Putamen (tissue), 1 donor: ENCODE data around the gene ZNF644.
"Not testable (repeated sequence)": the region's sequence is repeated elsewhere in the genome, so short reads cannot be mapped to it uniquely, and the experiment has no call there.

Experiments used
- DNase-seq: peaks from one replicate; pipeline ENCODE4 v3.0.0-alpha.2; 2016; ENCODE audit warnings: low spot score

Gene ZNF644

GRCh38 chr1:90925928-90926869, 95.6 kb downstream of the ZNF644 start:
- DNase-seq, result no peak

- no peak for DNase-seq
These were observed 96.9 kb downstream of the ZNF644 start for GRCh38 chr1:90924982-90925381.

DNA sequence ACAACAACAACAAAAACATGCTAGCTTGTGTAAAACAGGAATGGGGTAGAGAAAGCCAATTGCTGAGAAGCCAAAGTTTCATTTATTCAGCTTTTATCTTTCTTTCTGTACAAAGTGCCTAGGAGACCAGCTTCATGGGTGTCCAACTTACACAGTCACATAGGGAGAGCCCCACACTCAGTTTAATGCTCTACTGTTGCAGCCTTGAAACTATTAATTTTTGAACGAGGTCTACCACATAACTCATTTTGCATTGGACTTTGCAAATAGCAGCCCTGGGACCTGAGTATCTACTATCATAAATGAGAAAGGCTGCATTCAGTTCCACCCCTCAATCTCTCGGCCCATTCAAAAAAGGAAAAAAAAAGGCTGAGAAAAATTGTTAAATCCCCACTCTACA, 98.8 kb downstream of the ZNF644 start:
- DNase-seq, result no peak

- no peak for DNase-seq
These were observed 99.6 kb downstream of the ZNF644 start for GRCh38 chr1:90922202-90922601.

DNA sequence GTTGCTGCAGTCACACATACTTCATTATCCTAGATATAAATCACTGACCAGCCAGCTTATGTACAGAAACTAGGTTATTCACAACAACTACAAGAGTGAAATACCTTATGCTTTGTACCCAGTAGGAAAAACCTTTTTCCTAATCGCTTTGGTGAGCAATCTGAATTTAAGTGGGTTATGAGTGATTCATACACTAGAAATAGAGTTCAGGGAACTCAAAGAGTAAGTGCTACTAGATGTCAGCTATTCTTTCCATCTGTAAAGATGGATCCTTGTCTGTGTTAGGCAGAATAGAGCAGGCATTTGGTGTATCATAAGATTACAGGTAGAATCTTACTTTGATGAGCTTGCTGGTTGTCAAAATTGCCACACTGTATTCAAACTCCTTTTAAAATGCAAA, 101.9 kb downstream of the ZNF644 start:
- peak; percentile 24 for DNase-seq

- no peak for DNase-seq
These were observed 102.6 kb downstream of the ZNF644 start for GRCh38 chr1:90919190-90919719.

GRCh38 chr1:90911353-90911752, 110.5 kb downstream of the ZNF644 start:
- no peak for DNase-seq

GRCh38 chr1:90902672-90903071, 119.2 kb downstream of the ZNF644 start:
- no peak for DNase-seq

GRCh38 chr1:90899263-90899662, 122.6 kb downstream of the ZNF644 start:
- no peak for DNase-seq

DNA sequence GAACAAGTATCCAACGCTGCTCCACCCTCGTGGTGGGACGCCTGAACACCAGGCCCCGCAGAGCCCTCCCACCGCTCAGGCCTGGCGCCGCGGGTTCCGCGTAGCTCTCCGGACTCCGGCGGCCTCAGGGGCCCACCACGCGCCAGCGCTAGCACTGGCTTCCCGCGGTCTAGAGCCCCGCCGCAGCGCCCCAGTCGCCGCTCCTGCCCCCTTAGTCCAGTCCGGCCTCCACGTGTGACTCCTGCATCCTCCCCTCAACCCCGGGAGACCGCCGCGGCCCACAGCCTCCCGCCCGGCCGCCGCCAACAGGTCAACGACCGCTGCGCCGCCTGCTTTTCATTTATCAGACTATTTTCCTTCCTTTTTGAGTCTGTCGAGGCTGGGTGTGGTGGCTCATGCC, 128.2 kb downstream of the ZNF644 start:
- not testable (repeated sequence) for DNase-seq

- DNase-seq, result not testable (repeated sequence)
These were observed 129.0 kb downstream of the ZNF644 start for GRCh38 chr1:90892884-90893283.

- DNase-seq, result not testable (repeated sequence)
These were observed 129.6 kb downstream of the ZNF644 start for GRCh38 chr1:90892196-90892595.

- DNase-seq, result not testable (repeated sequence)
These were observed 130.1 kb downstream of the ZNF644 start for GRCh38 chr1:90891756-90892155.

GRCh38 chr1:90882221-90882620, 139.6 kb downstream of the ZNF644 start:
- no peak for DNase-seq

DNA sequence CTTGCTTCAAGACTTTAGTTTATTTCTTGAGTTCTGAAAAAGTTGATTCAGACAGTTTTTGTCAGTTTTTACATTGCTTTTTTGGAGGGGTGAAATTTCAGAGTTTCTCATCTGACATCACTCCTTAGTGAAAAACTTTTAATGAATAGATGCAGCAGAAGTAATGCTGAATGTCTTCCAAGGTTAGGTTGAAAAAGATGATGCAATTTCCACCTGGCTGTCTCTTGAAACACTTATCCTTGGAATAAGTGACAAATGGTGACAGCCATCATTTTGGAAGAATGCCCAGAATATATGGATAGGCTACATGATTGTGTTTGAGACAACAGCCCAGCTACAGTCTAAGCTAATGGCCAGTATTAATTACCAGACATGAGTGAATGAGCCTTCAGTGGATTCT, 140.8 kb downstream of the ZNF644 start:
- no peak for DNase-seq

- DNase-seq, result no peak
These were observed 142.6 kb downstream of the ZNF644 start for GRCh38 chr1:90879281-90879680.

DNA sequence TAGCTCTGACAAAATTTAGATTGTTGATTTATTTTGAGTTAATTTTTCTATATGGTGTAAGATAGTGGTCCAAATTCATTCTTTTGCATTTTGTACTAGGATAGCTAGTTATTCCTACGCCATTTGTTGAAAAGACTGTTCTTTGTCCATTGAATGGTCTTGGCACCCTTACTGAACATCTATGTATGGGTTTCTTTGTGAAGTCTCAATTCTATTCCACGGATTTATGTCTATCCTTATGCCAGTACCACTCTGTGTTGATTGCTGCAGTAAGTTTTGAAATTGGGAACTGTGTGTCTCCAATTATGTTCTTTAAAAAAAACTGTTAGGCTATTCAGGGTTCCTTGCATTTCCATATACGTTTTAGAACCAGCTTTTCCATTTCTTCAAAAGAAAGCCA, 145.7 kb downstream of the ZNF644 start:
- DNase-seq, result peak; percentile 42
